H1 (cell line): ENCODE data around the gene CLRN1. TPM values are rescaled to one million over a fixed set of nuclear protein-coding genes. Genes with fewer than 3 reads are reported as not detected.

Experiments
- CBX8 ChIP-seq: fragments of 300-800, 300-1000 bp; sonication (generic); IDR thresholded peaks from 2 replicates; pipeline ENCODE4 v1.7.1; 2016; ENCODE audit warnings: low read depth, low read length, borderline replicate concordance
- CHD1 ChIP-seq: IDR thresholded peaks from 2 replicates; pipeline ENCODE4 v1.6.1; 2012; ENCODE audit warnings: low read depth, low read length, improper control_type of control experiment
- CTBP2 ChIP-seq: IDR thresholded peaks from 2 replicates; pipeline ENCODE4 v1.7.0; 2011; ENCODE audit warnings: borderline replicate concordance, mild to moderate bottlenecking, moderate library complexity, mixed read lengths, low read length; ENCODE audit not compliant: insufficient read depth, insufficient read length
- EP300 ChIP-seq, 2 experiments: IDR thresholded peaks; 1 replicate in 1 of 2; 2 replicates in 1 of 2; pipeline ENCODE4 v1.6.1; 2011 to 2012; ENCODE audit warnings: low read depth in 2 of 2, low read length in 2 of 2, mild to moderate bottlenecking in 2 of 2, borderline replicate concordance in 1 of 2, inconsistent platforms in 1 of 2, moderate library complexity in 1 of 2
- POLR2A ChIP-seq, 2 experiments: IDR thresholded peaks; 1 replicate in 1 of 2; 2 replicates in 1 of 2; pipeline ENCODE4 v1.6.1; 2011; ENCODE audit warnings: low read depth in 2 of 2, low read length in 2 of 2, mild to moderate bottlenecking in 2 of 2; ENCODE audit errors: control extremely low read depth in 1 of 2
- polyA plus RNA-seq, 7 experiments: library from polyadenylated mRNA; depleted of rRNA in 3 of 7; stranded (reverse) in 5 of 7; unstranded in 2 of 7; fragments of >200 nt in 5 of 7; fragments of 200-250 nt in 2 of 7; gene quantifications; 1 replicate in 5 of 7; 2 replicates in 1 of 7; 4 replicates in 1 of 7; pipeline versions ENCODE4 v1.2.1 to v1.2.3, GENCODE V29; 2011 to 2013; ENCODE audit warnings: missing spikeins in 2 of 7, mixed read lengths in 2 of 7
- total RNA-seq: library from RNA; stranded (reverse); fragmentation: NEBNext Ultra II Directional; extraction: Animal tissue kit (Norgen Biotek cat#: 25700); gene quantifications from 2 replicates; pipeline ENCODE4 v1.2.1, GENCODE V29; 2021
- TF ChIP-seq, protein P1 (sequence below): fragments of 300-600 bp; sonication (generic); IDR thresholded peaks from 2 replicates; pipeline ENCODE4 v1.7.1; 2012; ENCODE audit warnings: low read length, moderate library complexity, mild to moderate bottlenecking, inconsistent platforms; ENCODE audit not compliant: insufficient replicate concordance
- TF ChIP-seq, protein P2 (sequence below): IDR thresholded peaks from 2 replicates; pipeline ENCODE4 v1.6.1; 2011; ENCODE audit warnings: low read depth, mild to moderate bottlenecking, low read length; ENCODE audit not compliant: insufficient read depth

The CLRN1 gene
- total and polyA plus RNA-seq, 2 of the 8 experiments (the other 6 are each of a cell fraction or from before 2014, with no cell fraction given), result 0.20 to 0.35 TPM

DNA sequence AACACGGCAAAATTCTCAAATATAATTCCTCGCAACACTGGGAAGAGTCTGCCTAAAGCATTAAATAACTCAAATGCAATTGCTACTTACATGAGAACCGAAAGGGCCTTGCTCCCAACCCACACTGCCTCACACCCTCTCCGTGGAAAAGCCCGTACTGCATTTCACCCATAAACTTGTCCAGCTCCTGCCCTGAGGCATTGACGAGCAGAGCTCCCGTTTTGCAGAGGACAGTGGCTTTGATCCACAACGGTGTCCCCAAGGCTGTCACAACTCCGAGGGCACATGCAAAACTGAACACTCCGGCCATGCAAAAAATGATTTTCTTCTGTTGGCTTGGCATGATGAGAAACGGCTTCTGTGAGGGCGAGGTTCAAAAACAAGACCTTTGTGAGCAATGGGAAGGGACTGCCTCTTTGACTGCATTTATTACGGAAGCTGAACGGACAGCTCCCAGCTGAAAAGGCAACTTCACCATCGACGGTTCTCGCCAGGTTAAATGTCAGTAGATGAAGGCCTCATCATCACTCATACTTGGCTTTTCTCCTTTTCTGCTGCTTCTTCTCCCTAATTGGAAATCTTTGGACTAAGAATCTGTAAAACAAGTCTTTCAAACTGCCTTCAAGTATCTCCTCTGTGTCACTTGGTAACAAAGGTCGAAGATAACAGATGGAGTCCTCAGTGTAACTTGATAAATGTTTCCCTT, at the start of gene CLRN1 (continued):
- TF ChIP-seq CBX8 (no peak), POLR2A (IDR thresholded peaks at IDR 0.05; ENCODE audit: control extremely low read depth in 1 of 2, low read depth in 2 of 2, low read length in 2 of 2) (no peak), CTBP2 (no peak), EP300 (IDR thresholded peaks at IDR 0.05; ENCODE audit: borderline replicate concordance in 1 of 2, low read depth in 2 of 2, low read length in 2 of 2) (no peak), CHD1 (no peak)
- TF ChIP-seq, protein P1, sequence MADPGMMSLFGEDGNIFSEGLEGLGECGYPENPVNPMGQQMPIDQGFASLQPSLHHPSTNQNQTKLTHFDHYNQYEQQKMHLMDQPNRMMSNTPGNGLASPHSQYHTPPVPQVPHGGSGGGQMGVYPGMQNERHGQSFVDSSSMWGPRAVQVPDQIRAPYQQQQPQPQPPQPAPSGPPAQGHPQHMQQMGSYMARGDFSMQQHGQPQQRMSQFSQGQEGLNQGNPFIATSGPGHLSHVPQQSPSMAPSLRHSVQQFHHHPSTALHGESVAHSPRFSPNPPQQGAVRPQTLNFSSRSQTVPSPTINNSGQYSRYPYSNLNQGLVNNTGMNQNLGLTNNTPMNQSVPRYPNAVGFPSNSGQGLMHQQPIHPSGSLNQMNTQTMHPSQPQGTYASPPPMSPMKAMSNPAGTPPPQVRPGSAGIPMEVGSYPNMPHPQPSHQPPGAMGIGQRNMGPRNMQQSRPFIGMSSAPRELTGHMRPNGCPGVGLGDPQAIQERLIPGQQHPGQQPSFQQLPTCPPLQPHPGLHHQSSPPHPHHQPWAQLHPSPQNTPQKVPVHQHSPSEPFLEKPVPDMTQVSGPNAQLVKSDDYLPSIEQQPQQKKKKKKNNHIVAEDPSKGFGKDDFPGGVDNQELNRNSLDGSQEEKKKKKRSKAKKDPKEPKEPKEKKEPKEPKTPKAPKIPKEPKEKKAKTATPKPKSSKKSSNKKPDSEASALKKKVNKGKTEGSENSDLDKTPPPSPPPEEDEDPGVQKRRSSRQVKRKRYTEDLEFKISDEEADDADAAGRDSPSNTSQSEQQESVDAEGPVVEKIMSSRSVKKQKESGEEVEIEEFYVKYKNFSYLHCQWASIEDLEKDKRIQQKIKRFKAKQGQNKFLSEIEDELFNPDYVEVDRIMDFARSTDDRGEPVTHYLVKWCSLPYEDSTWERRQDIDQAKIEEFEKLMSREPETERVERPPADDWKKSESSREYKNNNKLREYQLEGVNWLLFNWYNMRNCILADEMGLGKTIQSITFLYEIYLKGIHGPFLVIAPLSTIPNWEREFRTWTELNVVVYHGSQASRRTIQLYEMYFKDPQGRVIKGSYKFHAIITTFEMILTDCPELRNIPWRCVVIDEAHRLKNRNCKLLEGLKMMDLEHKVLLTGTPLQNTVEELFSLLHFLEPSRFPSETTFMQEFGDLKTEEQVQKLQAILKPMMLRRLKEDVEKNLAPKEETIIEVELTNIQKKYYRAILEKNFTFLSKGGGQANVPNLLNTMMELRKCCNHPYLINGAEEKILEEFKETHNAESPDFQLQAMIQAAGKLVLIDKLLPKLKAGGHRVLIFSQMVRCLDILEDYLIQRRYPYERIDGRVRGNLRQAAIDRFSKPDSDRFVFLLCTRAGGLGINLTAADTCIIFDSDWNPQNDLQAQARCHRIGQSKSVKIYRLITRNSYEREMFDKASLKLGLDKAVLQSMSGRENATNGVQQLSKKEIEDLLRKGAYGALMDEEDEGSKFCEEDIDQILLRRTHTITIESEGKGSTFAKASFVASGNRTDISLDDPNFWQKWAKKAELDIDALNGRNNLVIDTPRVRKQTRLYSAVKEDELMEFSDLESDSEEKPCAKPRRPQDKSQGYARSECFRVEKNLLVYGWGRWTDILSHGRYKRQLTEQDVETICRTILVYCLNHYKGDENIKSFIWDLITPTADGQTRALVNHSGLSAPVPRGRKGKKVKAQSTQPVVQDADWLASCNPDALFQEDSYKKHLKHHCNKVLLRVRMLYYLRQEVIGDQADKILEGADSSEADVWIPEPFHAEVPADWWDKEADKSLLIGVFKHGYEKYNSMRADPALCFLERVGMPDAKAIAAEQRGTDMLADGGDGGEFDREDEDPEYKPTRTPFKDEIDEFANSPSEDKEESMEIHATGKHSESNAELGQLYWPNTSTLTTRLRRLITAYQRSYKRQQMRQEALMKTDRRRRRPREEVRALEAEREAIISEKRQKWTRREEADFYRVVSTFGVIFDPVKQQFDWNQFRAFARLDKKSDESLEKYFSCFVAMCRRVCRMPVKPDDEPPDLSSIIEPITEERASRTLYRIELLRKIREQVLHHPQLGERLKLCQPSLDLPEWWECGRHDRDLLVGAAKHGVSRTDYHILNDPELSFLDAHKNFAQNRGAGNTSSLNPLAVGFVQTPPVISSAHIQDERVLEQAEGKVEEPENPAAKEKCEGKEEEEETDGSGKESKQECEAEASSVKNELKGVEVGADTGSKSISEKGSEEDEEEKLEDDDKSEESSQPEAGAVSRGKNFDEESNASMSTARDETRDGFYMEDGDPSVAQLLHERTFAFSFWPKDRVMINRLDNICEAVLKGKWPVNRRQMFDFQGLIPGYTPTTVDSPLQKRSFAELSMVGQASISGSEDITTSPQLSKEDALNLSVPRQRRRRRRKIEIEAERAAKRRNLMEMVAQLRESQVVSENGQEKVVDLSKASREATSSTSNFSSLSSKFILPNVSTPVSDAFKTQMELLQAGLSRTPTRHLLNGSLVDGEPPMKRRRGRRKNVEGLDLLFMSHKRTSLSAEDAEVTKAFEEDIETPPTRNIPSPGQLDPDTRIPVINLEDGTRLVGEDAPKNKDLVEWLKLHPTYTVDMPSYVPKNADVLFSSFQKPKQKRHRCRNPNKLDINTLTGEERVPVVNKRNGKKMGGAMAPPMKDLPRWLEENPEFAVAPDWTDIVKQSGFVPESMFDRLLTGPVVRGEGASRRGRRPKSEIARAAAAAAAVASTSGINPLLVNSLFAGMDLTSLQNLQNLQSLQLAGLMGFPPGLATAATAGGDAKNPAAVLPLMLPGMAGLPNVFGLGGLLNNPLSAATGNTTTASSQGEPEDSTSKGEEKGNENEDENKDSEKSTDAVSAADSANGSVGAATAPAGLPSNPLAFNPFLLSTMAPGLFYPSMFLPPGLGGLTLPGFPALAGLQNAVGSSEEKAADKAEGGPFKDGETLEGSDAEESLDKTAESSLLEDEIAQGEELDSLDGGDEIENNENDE, result no peak
- TF ChIP-seq, protein P2, sequence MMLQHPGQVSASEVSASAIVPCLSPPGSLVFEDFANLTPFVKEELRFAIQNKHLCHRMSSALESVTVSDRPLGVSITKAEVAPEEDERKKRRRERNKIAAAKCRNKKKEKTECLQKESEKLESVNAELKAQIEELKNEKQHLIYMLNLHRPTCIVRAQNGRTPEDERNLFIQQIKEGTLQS, result no peak
- TF ChIP-seq, all 59 proteins: peak for 0
